ENCODE data around the gene NSD1.

DNA sequence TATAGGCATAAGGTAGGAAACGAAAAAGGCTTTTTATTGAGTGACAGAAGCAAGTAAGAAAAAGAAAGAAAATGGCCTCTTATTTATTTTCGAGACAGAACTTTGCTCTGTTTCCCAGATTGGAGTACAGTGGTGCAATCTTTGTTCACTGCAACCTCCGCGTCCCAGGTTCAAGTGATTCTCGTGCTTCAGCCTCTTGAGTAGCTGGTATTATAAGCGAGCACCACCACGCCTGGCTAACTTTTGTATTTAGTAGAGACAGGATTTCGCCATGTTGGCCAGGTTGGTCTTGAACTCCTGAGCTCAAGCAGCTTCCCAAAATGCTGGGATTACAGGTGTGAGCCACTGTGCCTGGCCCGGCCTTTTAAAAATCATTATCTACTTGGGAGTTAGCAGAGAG is 70.7 kb downstream of the NSD1 start:
- no peak for TF ChIP-seq MAX (IDR thresholded peaks at IDR 0.05)
- no peak for TF ChIP-seq CREB1 (IDR thresholded peaks at IDR 0.05; ENCODE audit: low read depth)
- TF ChIP-seq RAD21 (IDR thresholded peaks at IDR 0.05; ENCODE audit: low read depth) = no peak
- no peak for TF ChIP-seq EP300 (IDR thresholded peaks at IDR 0.05; ENCODE audit: borderline replicate concordance)
- no peak for TF ChIP-seq CEBPB (IDR thresholded peaks at IDR 0.05)
- no peak for TF ChIP-seq YY1 (IDR thresholded peaks at IDR 0.05; ENCODE audit: low read depth)
- no peak for TF ChIP-seq TAF1 (IDR thresholded peaks at IDR 0.05; ENCODE audit: low read depth)
- TF ChIP-seq TCF12 (IDR thresholded peaks at IDR 0.05; ENCODE audit: low read depth) = no peak
- no peak for TF ChIP-seq EGR1 (IDR thresholded peaks at IDR 0.05)
- no peak for TF ChIP-seq FOXM1 (IDR thresholded peaks at IDR 0.05; ENCODE audit: borderline replicate concordance, low read depth)
